ENCODE results near the gene SURF1. TPM values are rescaled to one million over a fixed set of nuclear protein-coding genes. Genes with fewer than 3 reads are reported as not detected.

Gene SURF1
- total and polyA plus RNA-seq, 4 donors: 14.2 to 75.3 (median 57.8) TPM

DNA sequence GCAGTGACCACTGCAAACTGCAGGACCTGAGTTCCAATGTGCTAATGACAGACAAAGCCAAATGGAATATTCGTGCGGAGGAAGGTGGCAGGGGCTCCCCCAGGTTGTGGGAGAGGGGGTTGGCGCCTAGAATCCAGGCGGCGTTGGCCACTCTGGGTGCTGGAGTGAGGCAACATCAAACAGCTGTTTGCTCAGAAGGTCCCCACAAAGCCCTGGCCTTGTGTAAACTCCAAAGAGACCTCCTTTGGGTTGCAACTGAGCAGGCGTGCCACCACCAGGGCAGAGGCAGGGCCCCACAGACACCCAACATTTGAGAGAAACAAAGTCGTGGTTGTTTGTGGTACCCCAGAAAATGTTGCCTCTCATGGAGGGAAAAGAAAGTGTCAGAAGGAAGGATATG lies 34.4 kb upstream of the SURF1 start:
- Histone ChIP-seq H3K9ac (ENCODE audit: insufficient read depth in 1 of 2, low read length in 2 of 2) (no peak overlapping the region), H3K9me3 (ENCODE audit: control insufficient read depth in 4 of 4, insufficient read depth in 3 of 4, low read length in 3 of 4) (no peaks in the 10 kb centered on the region), H3K4me3 (no peak overlapping the region), H3K4me1 (ENCODE audit: control insufficient read depth in 5 of 5, insufficient read depth in 5 of 5, low read length in 5 of 5) (no peaks in the 10 kb centered on the region), H3K27me3 (ENCODE audit: control insufficient read depth in 3 of 3, insufficient read depth in 3 of 3, low read length in 2 of 3) (peaks cover 0 to 4% (median 0%) of the 10 kb centered on the region in 3 donors), H3K27ac (ENCODE audit: low read depth in 1 of 2, low read length in 1 of 2) (no peak overlapping the region), H3K36me3 (ENCODE audit: control insufficient read depth in 4 of 4, insufficient read depth in 4 of 4, low read length in 4 of 4) (no peaks in the 10 kb centered on the region)
- TF ChIP-seq, protein P1, sequence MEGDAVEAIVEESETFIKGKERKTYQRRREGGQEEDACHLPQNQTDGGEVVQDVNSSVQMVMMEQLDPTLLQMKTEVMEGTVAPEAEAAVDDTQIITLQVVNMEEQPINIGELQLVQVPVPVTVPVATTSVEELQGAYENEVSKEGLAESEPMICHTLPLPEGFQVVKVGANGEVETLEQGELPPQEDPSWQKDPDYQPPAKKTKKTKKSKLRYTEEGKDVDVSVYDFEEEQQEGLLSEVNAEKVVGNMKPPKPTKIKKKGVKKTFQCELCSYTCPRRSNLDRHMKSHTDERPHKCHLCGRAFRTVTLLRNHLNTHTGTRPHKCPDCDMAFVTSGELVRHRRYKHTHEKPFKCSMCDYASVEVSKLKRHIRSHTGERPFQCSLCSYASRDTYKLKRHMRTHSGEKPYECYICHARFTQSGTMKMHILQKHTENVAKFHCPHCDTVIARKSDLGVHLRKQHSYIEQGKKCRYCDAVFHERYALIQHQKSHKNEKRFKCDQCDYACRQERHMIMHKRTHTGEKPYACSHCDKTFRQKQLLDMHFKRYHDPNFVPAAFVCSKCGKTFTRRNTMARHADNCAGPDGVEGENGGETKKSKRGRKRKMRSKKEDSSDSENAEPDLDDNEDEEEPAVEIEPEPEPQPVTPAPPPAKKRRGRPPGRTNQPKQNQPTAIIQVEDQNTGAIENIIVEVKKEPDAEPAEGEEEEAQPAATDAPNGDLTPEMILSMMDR (IDR thresholded peaks at IDR 0.05; ENCODE audit: control extremely low read depth, extremely low read depth): no peak
- DNase-seq (no peak), ATAC-seq (ENCODE audit: insufficient read depth, low FRiP score) (no peak)
- WGBS, 2 donors: 79 to 80% methylated on average over 7 of the region's 7 CpGs

DNA sequence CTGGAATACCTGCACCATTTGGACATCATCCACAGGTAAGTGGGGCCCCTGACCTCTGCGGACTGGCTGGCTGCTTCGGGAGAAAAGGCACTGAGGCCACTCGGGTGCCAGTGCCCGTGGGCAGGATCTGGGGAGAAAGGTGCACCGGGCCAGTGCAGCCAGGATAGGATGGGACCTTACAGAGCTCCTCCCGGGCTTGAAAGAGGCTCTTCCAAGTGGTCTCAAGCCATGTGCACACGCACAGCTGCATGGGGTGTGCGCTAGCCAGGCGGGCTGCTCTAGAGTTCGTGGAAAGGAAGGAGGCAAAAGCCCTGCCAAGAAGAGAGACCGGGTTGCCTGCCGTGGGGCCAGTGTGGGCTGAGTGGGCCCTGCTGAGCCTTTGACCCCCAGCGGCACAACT lies 33.3 kb upstream of the SURF1 start:
- Histone ChIP-seq H3K27ac (ENCODE audit: low read depth in 1 of 2, low read length in 1 of 2) (no peak overlapping the region), H3K9ac (ENCODE audit: insufficient read depth in 1 of 2, low read length in 2 of 2) (no peak overlapping the region), H3K36me3 (ENCODE audit: control insufficient read depth in 4 of 4, insufficient read depth in 4 of 4, low read length in 4 of 4) (no peaks in the 10 kb centered on the region), H3K4me3 (no peak overlapping the region), H3K9me3 (ENCODE audit: control insufficient read depth in 4 of 4, insufficient read depth in 3 of 4, low read length in 3 of 4) (no peaks in the 10 kb centered on the region), H3K27me3 (ENCODE audit: control insufficient read depth in 3 of 3, insufficient read depth in 3 of 3, low read length in 2 of 3) (peaks cover 0 to 4% (median 0%) of the 10 kb centered on the region in 3 donors), H3K4me1 (ENCODE audit: control insufficient read depth in 5 of 5, insufficient read depth in 5 of 5, low read length in 5 of 5) (no peaks in the 10 kb centered on the region)
- no peak for DNase-seq
- 87% methylated on average over 13 of the region's 13 CpGs for WGBS, 2 donors
- TF ChIP-seq, protein P1 (IDR thresholded peaks at IDR 0.05; ENCODE audit: control extremely low read depth, extremely low read depth): no peak
- no peak for ATAC-seq (ENCODE audit: insufficient read depth, low FRiP score)

DNA sequence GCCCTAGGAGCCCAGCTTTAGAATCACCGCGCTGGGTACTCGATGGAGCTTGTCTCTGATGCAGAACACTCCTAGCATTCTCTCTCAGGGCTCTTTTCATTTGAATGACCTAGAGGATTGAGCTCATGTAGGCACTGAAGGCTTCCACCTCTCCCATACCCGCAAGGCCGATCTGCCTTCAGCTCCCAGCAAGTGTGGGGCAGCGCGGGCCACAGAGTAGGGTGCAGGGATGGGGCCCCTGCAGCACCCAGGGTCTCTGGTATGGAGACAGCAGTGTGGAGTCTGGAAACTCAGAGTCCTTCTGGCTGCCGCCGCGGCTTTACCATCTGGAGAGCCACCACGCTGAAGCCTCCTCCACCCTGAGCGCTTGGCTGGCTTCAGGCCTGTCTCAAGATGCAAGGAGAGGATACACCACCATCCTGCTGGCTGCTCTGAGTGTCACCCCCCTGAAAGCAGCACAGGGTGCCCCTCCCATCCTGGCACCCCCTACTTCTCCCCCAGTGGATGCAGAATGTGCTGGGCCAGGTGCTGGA lies 32.8 kb upstream of the SURF1 start:
- Histone ChIP-seq H3K4me1 (ENCODE audit: control insufficient read depth in 5 of 5, insufficient read depth in 5 of 5, low read length in 5 of 5) (no peaks in the 10 kb centered on the region), H3K27ac (ENCODE audit: low read depth in 1 of 2, low read length in 1 of 2) (no peak overlapping the region), H3K9me3 (ENCODE audit: control insufficient read depth in 4 of 4, insufficient read depth in 3 of 4, low read length in 3 of 4) (no peaks in the 10 kb centered on the region), H3K27me3 (ENCODE audit: control insufficient read depth in 3 of 3, insufficient read depth in 3 of 3, low read length in 2 of 3) (peaks cover 0 to 1% (median 0%) of the 10 kb centered on the region in 3 donors), H3K4me3 (no peak overlapping the region), H3K9ac (ENCODE audit: insufficient read depth in 1 of 2, low read length in 2 of 2) (no peak overlapping the region), H3K36me3 (ENCODE audit: control insufficient read depth in 4 of 4, insufficient read depth in 4 of 4, low read length in 4 of 4) (no peaks in the 10 kb centered on the region)
- ATAC-seq (ENCODE audit: insufficient read depth, low FRiP score) (no peak), DNase-seq (no peak)
- TF ChIP-seq, protein P1 (IDR thresholded peaks at IDR 0.05; ENCODE audit: control extremely low read depth, extremely low read depth): no peak
- WGBS, 2 donors: 98 to 99% methylated on average over 12 of the region's 12 CpGs

DNA sequence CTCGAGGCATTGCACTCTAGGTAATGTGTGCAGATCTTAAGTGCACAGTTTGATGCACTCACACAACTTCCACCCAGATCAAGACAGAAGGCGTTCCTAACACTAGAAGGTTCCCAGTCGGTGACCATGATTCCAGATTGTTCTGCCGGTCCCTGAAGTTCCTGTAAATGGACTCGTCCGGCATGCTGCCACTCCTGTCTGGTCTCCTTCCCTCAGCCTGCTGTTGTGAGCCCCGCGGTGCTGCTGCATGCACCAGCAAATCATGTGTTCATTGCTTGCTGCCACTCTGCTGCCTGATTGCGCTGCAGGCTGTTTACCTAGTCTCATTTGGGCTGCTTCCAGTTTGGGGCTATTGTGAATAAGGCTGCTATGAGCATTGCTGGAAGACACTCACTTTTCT lies 31.4 kb upstream of the SURF1 start:
- TF ChIP-seq, protein P1 (IDR thresholded peaks at IDR 0.05; ENCODE audit: control extremely low read depth, extremely low read depth): no peak
- WGBS, 2 donors: 81 to 89% methylated on average over 9 of the region's 9 CpGs
- Histone ChIP-seq H3K4me3 (no peak overlapping the region), H3K27ac (ENCODE audit: low read depth in 1 of 2, low read length in 1 of 2) (no peak overlapping the region), H3K36me3 (ENCODE audit: control insufficient read depth in 4 of 4, insufficient read depth in 4 of 4, low read length in 4 of 4) (no peaks in the 10 kb centered on the region), H3K9ac (ENCODE audit: insufficient read depth in 1 of 2, low read length in 2 of 2) (no peak overlapping the region), H3K27me3 (ENCODE audit: control insufficient read depth in 3 of 3, insufficient read depth in 3 of 3, low read length in 2 of 3) (no peaks in the 10 kb centered on the region), H3K4me1 (ENCODE audit: control insufficient read depth in 5 of 5, insufficient read depth in 5 of 5, low read length in 5 of 5) (no peaks in the 10 kb centered on the region), H3K9me3 (ENCODE audit: control insufficient read depth in 4 of 4, insufficient read depth in 3 of 4, low read length in 3 of 4) (no peaks in the 10 kb centered on the region)
- DNase-seq: no peak
- ATAC-seq (ENCODE audit: insufficient read depth, low FRiP score): no peak
